Brain microvascular endothelial cell (primary cell): ENCODE results near the gene CYP2C18.
"Not testable (repeated sequence)": the region's sequence is repeated elsewhere in the genome, so short reads cannot be mapped to it uniquely, and the experiment has no call there.

Experiments
- DNase-seq: peaks from one replicate; pipeline ENCODE4 v3.0.0-alpha.2; 2020
- H3K27ac ChIP-seq: fragments of 250-450 bp; sonication (Bioruptor Pico); 2 replicates; pipeline ENCODE4 v1.5.1; 2020; ENCODE audit warnings: mild to moderate bottlenecking, moderate library complexity
- H3K27me3 ChIP-seq: fragments of 250-450 bp; sonication (Bioruptor Pico); replicated peaks from 2 replicates; pipeline ENCODE4 v1.5.1; 2020; ENCODE audit warnings: mild to moderate bottlenecking
- H3K36me3 ChIP-seq: fragments of 250-450 bp; sonication (Bioruptor Pico); replicated peaks from 2 replicates; pipeline ENCODE4 v1.5.1; 2020; ENCODE audit warnings: mild to moderate bottlenecking
- H3K4me3 ChIP-seq: 2 replicates; pipeline ENCODE4 v1.5.1; 2011; ENCODE audit warnings: low read depth, mild to moderate bottlenecking, control low read depth, low read length, moderate library complexity
- in situ Hi-C: cut with HindIII; loops from 2 replicates; pipeline ENCODE4 v1.10.0; 2017; ENCODE audit warnings: low sequenced_read_pairs, low pct_ligation_motif_present
- TF ChIP-seq, protein P1 (sequence below): IDR thresholded peaks from 2 replicates; pipeline ENCODE4 v1.5.1; 2011; ENCODE audit warnings: low read depth, mild to moderate bottlenecking, moderate library complexity, low read length, control low read depth, inconsistent platforms; ENCODE audit errors: missing control alignments

Gene CYP2C18

DNA sequence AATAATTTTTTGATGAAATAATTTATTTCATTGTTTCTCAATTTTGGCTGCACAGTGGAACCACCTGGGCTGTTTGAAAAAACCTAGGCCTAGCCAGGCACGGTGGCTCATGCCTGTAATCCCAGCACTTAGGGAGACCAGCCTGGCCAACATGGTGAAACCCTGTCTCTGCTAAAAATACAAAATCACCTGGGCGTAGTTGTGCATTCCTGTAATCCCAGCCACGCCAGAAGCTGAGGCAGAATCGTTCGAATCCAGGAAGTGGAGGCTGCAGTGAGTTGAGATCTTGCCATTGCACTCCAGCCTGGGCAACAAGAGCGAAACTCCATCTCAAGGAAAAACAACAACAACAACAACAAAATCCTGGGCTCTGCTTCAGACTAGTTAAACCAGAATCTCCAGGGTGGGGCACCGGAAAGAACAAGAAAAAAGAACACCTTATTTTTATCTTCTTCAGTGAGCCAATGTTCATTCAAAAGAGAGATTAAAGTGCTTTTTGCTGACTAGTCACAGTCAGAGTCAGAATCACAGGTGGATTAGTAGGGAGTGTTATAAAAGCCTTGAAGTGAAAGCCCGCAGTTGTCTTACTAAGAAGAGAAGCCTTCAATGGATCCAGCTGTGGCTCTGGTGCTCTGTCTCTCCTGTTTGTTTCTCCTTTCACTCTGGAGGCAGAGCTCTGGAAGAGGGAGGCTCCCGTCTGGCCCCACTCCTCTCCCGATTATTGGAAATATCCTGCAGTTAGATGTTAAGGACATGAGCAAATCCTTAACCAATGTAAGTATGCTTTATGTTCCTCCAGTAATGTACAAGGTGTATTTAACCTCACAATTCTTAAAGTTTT, at the start of gene CYP2C18:
Gene CYP2C18, plus strand, starts transcription at position 516 of the 841 bp plus-strand sequence. Its CDS starts 91 bp downstream, at position 607.
- TF ChIP-seq, protein P1, sequence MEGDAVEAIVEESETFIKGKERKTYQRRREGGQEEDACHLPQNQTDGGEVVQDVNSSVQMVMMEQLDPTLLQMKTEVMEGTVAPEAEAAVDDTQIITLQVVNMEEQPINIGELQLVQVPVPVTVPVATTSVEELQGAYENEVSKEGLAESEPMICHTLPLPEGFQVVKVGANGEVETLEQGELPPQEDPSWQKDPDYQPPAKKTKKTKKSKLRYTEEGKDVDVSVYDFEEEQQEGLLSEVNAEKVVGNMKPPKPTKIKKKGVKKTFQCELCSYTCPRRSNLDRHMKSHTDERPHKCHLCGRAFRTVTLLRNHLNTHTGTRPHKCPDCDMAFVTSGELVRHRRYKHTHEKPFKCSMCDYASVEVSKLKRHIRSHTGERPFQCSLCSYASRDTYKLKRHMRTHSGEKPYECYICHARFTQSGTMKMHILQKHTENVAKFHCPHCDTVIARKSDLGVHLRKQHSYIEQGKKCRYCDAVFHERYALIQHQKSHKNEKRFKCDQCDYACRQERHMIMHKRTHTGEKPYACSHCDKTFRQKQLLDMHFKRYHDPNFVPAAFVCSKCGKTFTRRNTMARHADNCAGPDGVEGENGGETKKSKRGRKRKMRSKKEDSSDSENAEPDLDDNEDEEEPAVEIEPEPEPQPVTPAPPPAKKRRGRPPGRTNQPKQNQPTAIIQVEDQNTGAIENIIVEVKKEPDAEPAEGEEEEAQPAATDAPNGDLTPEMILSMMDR = no peak
- no peak within 1 kb of the TSS for H3K4me3 ChIP-seq
- no peak within 1 kb of the TSS for H3K27ac ChIP-seq
- in situ Hi-C loops = no loop called here
- H3K36me3 ChIP-seq = no peaks in the 10 kb centered on the region
- H3K27me3 ChIP-seq = no peaks in the 10 kb centered on the region
- DNase-seq = no peak

DNA sequence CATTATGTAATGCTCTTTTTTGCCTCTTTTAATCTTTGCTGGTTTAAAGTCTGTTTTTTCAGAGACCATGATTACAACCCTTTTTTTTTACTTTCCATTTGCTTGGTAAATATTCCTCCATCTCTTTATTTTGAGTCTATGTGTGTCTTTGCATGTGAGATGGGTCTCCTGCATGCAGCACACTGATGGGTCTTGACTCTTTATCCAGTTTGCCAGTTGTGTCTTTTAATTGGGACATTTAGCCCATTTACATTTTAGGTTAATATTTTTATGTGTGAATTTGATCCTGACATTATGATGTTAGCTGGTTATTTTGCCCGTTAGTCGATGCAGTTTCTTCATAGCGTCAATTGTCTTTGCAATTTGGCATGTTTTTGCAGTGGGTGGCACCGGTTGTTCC, 45.4 kb upstream of the CYP2C18 start:
- H3K36me3 ChIP-seq, in situ Hi-C loops, H3K27me3 ChIP-seq: not testable (repeated sequence)

DNA sequence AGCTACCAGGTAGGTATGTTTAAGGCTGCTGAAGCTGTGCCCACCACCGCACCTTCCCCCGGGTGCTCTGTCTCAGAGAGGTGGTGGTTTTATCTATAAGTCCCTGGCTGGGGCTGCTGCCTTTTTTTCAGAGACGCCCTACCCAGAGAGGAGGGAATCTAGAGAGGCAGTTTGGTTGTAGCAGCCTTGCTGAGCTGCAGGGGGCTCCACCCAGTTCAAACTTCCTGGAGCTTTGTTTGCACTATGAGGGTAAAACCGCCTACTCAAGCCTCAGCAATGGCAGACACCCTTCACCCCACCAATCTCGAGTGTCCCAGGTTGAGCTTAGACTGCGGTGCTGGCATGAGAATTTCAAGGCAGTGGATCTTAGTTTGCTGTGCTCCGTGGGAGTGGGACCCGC, 43.6 kb upstream of the CYP2C18 start:
- Histone ChIP-seq H3K4me3 (no peak overlapping the region), H3K36me3 (no peaks in the 10 kb centered on the region), H3K27ac (no peak overlapping the region), H3K27me3 (no peaks in the 10 kb centered on the region)
- in situ Hi-C loops = no loop called here
- DNase-seq = no peak
- TF ChIP-seq, protein P1 = no peak

More for the DNA sequence above, 45.4 kb upstream of the CYP2C18 start:
- not testable (repeated sequence) for DNase-seq, H3K27ac ChIP-seq, H3K4me3 ChIP-seq

DNA sequence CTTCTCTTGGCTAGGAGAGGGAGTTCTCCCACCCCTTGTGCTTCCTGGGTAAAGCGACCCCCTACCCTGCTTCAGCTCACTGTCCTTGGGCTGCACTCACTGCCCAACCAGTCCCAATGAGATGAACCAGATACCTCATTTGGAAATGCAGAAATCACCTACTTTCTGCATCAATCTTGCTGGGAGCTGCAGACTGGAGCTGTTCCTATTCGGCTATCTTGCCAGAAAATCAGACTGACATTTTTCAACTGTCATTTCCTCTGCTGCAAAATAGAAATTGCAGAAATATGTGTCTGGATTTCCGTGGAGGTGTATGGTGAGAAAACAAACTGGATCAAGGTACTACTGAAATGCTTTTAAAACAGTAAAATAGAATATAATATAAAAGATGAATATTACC, 43.0 kb upstream of the CYP2C18 start:
- Histone ChIP-seq H3K36me3 (no peaks in the 10 kb centered on the region), H3K27me3 (no peaks in the 10 kb centered on the region), H3K27ac (no peak overlapping the region), H3K4me3 (no peak overlapping the region)
- no peak for DNase-seq
- TF ChIP-seq, protein P1 = no peak
- in situ Hi-C loops = no loop called here

DNA sequence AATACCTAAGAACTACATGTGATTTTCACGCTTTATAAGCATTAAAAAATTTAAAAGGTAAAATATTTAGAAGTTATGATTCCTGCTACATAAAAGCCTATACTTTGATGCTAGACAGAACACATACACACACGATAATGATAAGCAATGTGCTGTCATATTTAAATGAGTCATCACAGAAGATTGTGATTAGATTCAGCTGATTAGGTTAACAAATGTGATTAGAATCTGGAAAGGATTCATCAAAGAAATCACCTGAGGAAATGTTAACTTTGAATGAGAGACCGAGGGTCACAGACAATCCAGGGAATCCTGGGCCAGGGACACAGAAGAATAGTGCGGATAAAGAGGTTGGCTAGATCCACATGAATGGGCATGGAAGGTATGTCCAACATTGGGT, 42.0 kb upstream of the CYP2C18 start:
- Histone ChIP-seq H3K27me3 (no peaks in the 10 kb centered on the region), H3K27ac (no peak overlapping the region), H3K36me3 (no peaks in the 10 kb centered on the region), H3K4me3 (no peak overlapping the region)
- TF ChIP-seq, protein P1 = no peak
- in situ Hi-C loops = no loop called here
- DNase-seq = no peak

DNA sequence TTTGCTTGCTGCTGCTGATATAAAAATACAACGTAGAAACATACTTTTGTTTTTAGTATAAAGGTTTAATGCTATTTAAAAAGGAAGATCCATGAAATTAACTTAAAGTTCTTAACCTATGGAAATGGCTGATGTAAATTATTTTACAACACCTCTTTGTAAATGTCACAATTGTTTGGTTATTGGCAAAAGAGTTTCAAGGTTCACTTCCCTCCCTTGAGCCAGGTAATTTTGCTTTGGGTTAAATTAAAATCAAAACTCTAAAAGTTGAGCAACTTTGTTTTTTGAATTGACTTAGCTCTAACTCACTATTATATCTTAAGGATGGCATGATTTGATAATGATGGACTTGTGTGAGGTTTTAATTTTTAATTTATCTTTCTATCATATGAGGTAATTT, 39.2 kb upstream of the CYP2C18 start:
- no peaks in the 10 kb centered on the region for H3K36me3 ChIP-seq
- H3K27me3 ChIP-seq = no peaks in the 10 kb centered on the region
- no peak for DNase-seq
- in situ Hi-C loops = no loop called here
- H3K27ac ChIP-seq = no peak overlapping the region
- TF ChIP-seq, protein P1 = no peak
- H3K4me3 ChIP-seq = no peak overlapping the region
